Activated T-helper 1 cell treated with anti-CD3 and anti-CD28 coated beads, Interleukin-2, amount 50 U/mL, for 16 hours (primary cell): ENCODE measurements around the gene CTDSPL2.
A peak's percentile ranks its signal among the peaks of the same experiment; 100 is the strongest.
"Not testable (repeated sequence)": the region's sequence is repeated elsewhere in the genome, so short reads cannot be mapped to it uniquely, and the experiment has no call there.

Experiments used
- DNase-seq, 2 donors: peaks; one replicate each; pipeline ENCODE4 v3.0.0-alpha.2; 2020; ENCODE audit warnings: low read depth in 1 of 2, low spot score in 1 of 2

CTDSPL2 gene

GRCh38 chr15:44426975-44427755, at the start of gene CTDSPL2:
Gene CTDSPL2 (plus strand): TSS chr15:44427629. CDS start chr15:44459015, 31,386 bp downstream.
- peak; percentile 89 for DNase-seq

- DNase-seq = no peak
These were observed 46.2 kb upstream of the CTDSPL2 start for GRCh38 chr15:44381236-44381635.

DNA sequence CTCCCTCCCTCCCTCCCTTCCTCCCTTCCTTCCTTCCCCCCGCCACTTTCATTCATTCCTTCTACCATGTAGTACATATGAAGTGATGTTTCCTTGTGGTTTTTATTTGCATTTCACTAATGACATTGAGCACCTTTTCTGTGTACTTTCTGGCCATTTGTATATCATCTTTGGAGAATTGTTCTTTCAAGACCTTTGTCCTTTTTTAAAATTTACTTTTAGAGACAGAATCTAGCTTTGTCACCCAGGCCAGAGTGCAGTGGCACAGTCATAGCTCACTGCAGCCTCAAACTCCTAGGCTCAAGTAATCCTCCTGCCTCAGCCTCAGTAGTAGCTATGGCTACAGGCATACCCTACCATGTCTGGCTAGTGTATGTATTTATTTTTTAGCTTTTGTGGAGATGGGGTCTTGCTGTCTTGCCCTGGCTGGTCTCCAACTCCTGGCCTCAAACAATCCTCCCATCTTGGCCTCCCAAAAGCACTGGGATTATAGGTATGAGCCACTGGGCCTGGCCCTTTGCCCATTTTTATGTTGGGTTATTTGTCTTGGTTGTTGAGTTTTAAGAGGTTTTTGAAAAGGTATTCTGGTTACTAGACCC, 42.0 kb upstream of the CTDSPL2 start:
- no peak for DNase-seq

- DNase-seq = no peak
These were observed 33.4 kb upstream of the CTDSPL2 start for GRCh38 chr15:44394062-44394461.

- DNase-seq = no peak
These were observed 32.9 kb upstream of the CTDSPL2 start for GRCh38 chr15:44394562-44394961.

GRCh38 chr15:44397869-44398268, 29.6 kb upstream of the CTDSPL2 start:
- DNase-seq = no peak

DNA sequence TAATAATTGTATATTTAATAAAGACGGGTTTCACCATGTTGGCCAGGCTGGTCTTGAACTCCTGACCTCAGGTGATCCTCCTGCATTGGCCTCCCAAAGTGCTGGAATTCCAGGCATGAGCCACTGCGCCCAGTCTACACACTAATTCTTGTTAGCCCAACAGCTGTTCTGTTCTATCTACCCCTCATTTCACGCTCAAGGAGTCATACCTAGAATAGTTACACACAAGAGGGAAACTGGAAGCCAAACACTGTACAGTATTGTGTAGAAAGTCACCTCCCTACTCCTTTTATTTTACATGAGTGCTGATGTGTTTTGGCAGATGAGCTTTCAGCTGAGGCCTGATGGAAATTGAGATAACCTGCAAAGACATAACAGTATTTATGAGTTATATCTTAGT, 13.4 kb upstream of the CTDSPL2 start:
- DNase-seq = no peak

DNA sequence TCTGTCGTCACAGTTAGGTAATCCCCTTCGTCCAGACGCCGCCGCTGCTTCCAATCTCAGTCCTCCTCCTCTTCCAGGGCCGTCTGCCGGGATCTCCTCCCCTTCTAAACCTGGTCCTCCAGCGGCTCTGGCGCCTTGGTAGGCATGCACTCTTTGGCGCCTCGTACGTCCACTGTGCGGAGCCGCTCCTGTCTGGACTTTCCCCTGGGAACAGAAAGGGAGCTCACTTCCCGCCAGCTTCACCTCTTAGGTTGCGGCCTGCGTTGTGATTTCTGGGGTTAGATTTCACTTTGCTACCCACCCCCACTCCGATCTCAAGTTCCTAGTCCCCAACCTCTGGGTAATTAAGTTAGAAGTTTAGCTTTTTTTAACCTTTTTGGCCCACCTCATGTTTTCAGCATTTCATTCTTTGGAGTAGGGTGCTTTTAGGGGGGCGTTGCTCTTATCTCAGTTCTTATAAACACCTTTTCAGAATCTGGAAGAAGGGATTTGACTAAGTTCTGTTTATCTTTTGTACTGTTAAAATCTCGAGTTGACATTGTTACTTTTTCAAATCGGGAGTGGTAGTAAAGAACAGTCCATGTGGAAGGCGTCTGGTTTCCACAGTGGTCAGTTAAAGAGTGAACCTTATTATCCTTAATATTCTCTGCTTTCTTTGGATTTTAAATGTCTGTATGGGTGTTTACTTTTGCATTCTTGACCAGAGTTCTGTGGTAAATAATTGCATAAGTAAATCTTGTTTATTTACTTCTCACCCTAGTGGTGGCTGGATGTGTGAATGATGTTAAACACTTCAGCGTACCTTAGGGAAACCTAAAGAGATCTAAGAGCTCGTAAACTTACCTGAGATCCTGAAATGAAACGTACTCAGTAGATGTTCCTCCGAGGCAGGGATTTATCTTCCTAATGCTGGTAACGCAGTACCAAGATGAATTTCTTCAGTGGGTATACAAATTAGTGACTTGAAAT, 611 bp downstream of the CTDSPL2 start:
- DNase-seq = no peak

DNA sequence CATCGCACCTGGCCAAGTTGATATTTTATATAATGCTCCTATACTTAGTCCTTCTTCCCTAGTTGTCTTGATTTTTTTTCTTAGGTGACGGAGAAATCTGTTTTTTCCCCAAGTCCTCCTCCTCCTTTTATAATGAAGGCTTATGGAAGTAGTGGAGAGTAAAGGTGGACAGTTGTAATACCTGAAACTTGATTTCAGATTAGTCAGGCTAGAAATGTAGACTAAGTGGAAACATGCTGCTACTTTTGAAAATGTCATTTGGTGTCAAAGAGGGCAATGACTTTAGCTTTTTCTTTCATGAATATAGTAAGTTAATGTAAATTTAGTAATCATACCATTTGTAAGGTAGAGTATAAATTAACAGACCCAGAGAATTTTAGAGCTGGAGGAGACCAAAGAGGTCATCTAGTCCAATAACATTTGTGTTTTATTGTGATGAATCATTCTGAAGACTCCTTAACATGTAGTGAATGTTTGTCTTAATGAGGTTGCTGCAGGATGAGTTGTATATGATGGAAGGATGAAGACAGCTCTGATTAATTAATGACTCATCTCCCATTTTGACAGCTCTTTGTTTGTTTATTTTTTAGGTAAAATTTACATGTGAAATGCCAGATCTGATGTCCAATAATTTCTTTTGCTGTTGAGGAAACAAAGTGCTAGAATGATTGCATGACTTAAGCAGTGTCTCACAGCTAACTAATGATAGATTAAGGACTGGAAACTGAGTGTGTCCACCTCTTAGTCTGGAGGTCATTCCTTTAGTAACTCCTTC, 8.7 kb downstream of the CTDSPL2 start:
- DNase-seq = no peak

DNA sequence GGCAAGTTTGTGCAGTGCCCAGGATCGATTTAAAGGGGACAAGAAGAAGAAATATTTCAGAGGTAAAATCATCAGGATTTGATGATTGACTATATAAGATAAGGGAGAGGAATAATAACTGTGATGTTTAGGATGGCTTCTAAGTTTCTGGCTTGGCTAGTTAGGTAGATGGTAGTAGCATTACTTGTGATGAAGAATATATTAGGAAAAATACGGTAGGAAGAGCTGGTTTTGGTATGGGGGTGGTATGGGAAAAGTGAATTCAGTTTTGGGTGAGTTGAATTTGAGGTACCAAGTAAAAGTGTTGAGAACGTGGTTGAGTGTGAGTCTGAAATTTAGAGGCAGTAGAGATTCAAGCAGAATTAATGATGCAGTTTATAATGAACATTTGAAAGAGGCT, 11.0 kb downstream of the CTDSPL2 start:
- no peak for DNase-seq

- DNase-seq = no peak
These were observed 13.7 kb downstream of the CTDSPL2 start for GRCh38 chr15:44441095-44441501.

DNA sequence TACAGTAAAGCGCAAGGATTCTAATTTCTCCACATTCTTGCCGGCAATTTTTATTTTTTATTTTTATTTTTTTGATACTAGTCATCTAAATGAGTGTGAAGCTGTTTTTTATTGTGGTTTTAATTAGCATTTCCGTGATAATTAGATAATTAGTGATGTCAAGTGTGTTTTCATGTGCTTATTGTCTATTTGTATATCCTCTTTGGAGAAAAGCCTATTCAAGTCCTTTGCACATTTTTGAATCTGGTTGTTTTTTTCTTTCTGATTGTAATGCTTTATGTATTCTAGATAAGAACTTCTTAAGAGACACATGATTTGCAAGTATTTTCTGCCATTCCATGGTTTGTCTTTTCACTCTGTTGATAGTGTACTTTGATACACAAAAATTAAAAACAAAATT, 16.1 kb downstream of the CTDSPL2 start:
- DNase-seq = no peak

- no peak for DNase-seq
These were observed 20.4 kb downstream of the CTDSPL2 start for GRCh38 chr15:44447772-44448376.

DNA sequence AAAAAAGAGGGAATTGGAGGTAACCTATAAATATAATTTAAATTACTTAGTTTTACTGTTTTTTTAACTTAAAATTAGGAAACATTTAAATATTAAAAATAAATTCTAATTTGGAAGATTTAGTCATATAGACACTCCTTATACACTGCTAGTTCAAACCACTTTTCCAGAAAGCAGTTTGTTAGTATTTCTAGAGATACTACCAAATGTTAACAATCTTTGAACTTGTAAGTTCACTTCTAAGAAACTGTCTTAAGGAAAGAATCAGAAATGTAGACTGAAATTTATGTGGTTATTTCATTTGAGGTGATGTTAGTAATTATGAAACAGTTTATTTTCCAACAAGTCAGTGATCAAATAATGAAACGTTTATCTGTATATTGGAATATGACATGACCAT, 22.7 kb downstream of the CTDSPL2 start:
- no peak for DNase-seq

DNA sequence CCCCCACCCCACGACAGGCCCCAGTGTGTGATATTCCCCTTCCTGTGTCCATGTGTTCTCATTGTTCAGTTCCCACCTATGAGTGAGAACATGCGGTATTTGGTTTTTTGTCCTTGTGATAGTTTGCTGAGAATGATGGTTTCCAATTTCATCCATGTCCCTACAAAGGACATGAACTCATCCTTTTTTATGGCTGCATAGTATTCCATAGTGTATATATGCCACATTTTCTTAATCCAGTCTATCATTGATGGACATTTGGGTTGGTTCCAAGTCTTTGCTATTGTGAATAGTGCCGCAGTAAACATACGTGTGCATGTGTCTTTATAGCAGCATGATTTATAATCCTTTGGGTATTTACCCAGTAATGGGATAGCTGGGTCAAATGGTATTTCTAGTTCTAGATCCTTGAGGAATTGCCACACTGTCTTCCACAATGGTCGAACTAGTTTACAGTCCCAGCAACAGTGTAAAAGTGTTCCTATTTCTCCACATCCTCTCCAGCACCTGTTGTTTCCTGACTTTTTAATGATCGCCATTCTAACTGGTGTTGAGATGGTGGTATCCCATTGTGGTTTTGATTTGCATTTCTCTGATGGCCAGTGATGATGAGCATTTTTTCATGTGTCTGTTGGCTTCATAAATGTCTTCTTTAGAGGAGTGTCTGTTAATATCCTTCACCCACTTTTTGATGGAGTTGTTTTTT, 26.3 kb downstream of the CTDSPL2 start:
- not testable (repeated sequence) for DNase-seq

GRCh38 chr15:44458429-44458828, 31.0 kb downstream of the CTDSPL2 start:
- DNase-seq = no peak

DNA sequence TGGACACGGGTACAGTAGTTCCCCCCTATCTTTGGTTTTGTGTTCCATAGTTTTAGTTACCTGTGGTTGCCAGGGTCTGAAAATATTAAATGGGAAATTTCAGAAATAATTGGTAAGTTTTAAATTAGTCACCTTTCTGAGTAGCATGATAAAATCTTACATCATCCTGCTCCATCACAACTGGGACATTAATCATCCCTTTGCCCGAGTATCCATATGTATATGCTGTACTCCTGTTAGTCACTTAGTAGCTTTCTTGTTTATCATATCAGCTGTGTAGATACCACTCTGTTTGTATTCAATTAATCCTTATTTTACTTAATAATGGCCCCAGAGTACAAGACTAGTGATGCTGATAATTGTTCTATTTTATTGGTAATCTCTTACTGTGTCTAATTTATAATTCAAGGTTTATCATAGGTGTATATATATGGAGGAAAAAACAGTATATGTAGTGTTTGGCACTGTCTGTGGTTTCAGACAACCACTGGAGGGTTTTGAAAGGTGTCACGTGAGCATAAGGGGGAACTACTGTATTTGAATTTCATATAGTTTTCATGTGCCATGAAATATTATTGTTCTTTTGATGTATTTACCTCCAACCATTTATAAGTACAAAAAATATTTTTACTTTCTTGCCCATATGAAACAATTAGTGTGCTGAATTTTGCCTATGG, 41.4 kb downstream of the CTDSPL2 start:
- DNase-seq = no peak

GRCh38 chr15:44471885-44472455, 44.5 kb downstream of the CTDSPL2 start:
- no peak for DNase-seq

- no peak for DNase-seq
These were observed 51.9 kb downstream of the CTDSPL2 start for GRCh38 chr15:44479343-44479742.
